Activated CD4-positive, alpha-beta T cell treated with anti-CD3 and anti-CD28 coated beads for 4 hours (primary cell): ENCODE measurements around the gene TFPI.

Experiments
- DNase-seq, 2 donors: peaks; one replicate each; pipeline ENCODE4 v3.0.0-alpha.2; 2020

Gene TFPI

GRCh38 chr2:187502467-187502866 lies 51.8 kb downstream of the TFPI start:
- DNase-seq: no peak

- DNase-seq: no peak
Measured at GRCh38 chr2:187500585-187501359, 53.5 kb downstream of the TFPI start.

GRCh38 chr2:187499941-187500532 lies 54.2 kb downstream of the TFPI start:
- DNase-seq: peak in 1 of 2 donors; percentile 16

- DNase-seq: no peak
Measured at GRCh38 chr2:187497858-187498463, 56.3 kb downstream of the TFPI start.

GRCh38 chr2:187497140-187497539 lies 57.1 kb downstream of the TFPI start:
- DNase-seq: no peak

GRCh38 chr2:187495324-187495723 lies 58.9 kb downstream of the TFPI start:
- no peak for DNase-seq

- no peak for DNase-seq
Measured at GRCh38 chr2:187493877-187494568, 60.2 kb downstream of the TFPI start.

- no peak for DNase-seq
Measured at GRCh38 chr2:187493180-187493579, 61.1 kb downstream of the TFPI start.

- no peak for DNase-seq
Measured at GRCh38 chr2:187486241-187486640, 68.0 kb downstream of the TFPI start.

GRCh38 chr2:187485523-187485922 lies 68.7 kb downstream of the TFPI start:
- no peak for DNase-seq

GRCh38 chr2:187483537-187483936 lies 70.7 kb downstream of the TFPI start:
- no peak for DNase-seq

GRCh38 chr2:187482796-187483195 lies 71.4 kb downstream of the TFPI start:
- no peak for DNase-seq

GRCh38 chr2:187481543-187481942 lies 72.7 kb downstream of the TFPI start:
- DNase-seq: no peak

GRCh38 chr2:187478719-187479118 lies 75.5 kb downstream of the TFPI start:
- no peak for DNase-seq

GRCh38 chr2:187477051-187477450 lies 77.2 kb downstream of the TFPI start:
- no peak for DNase-seq

- DNase-seq: no peak
Measured at GRCh38 chr2:187475499-187476248, 78.6 kb downstream of the TFPI start.

GRCh38 chr2:187470698-187471097 lies 83.5 kb downstream of the TFPI start:
- DNase-seq: no peak

- no peak for DNase-seq
Measured at GRCh38 chr2:187469538-187469937, 84.7 kb downstream of the TFPI start.

GRCh38 chr2:187468262-187468661 lies 86.0 kb downstream of the TFPI start:
- DNase-seq: no peak

GRCh38 chr2:187466129-187466792 lies 88.0 kb downstream of the TFPI start:
- DNase-seq: no peak

GRCh38 chr2:187462839-187463238 lies 91.4 kb downstream of the TFPI start:
- DNase-seq: no peak
